Loucy (cell line): ENCODE results near the gene MAGEF1.

Experiments used
- H2AFZ ChIP-seq: fragments of 200-600 bp; sonication (generic); 2 replicates; pipeline ENCODE4 v1.6.0; 2016; ENCODE audit warnings: antibody characterized with exemption, mild to moderate bottlenecking, low read length, moderate library complexity
- H3F3A ChIP-seq: fragments of 200-600 bp; 2 replicates; pipeline ENCODE4 v1.6.0; 2016; ENCODE audit warnings: antibody characterized with exemption, low read depth, mild to moderate bottlenecking
- H3K27me3 ChIP-seq: fragments of 200-600 bp; sonication (generic); 2 replicates; pipeline ENCODE4 v1.6.1; 2014; ENCODE audit warnings: low read length, mild to moderate bottlenecking; ENCODE audit not compliant: insufficient read depth, poor library complexity, severe bottlenecking
- H3K36me3 ChIP-seq: fragments of 200-600 bp; sonication (generic); 2 replicates; pipeline ENCODE4 v1.6.1; 2016; ENCODE audit warnings: low read length; ENCODE audit not compliant: insufficient read depth
- H3K4me1 ChIP-seq: fragments of 200-600 bp; sonication (generic); 2 replicates; pipeline ENCODE4 v1.5.1; 2014; ENCODE audit warnings: low read length, mild to moderate bottlenecking; ENCODE audit not compliant: insufficient read depth, poor library complexity, severe bottlenecking
- H3K4me2 ChIP-seq: fragments of 200-600 bp; sonication (generic); 2 replicates; pipeline ENCODE4 v1.6.0; 2014; ENCODE audit warnings: antibody characterized with exemption, low read length, low read depth, mild to moderate bottlenecking; ENCODE audit not compliant: poor library complexity, severe bottlenecking
- H3K4me3 ChIP-seq: fragments of 200-600 bp; sonication (generic); 2 replicates; pipeline ENCODE4 v1.5.1; 2014; ENCODE audit warnings: low read length, mild to moderate bottlenecking, mixed read lengths; ENCODE audit not compliant: poor library complexity, severe bottlenecking
- H3K79me2 ChIP-seq: fragments of 200-600 bp; sonication (generic); 2 replicates; pipeline ENCODE4 v1.6.1; 2014; ENCODE audit warnings: low read length; ENCODE audit not compliant: insufficient read depth
- H3K9ac ChIP-seq: fragments of 200-600 bp; sonication (generic); 2 replicates; pipeline ENCODE4 v1.6.0; 2014; ENCODE audit warnings: mild to moderate bottlenecking, low read depth, low read length, moderate library complexity; ENCODE audit not compliant: poor library complexity, severe bottlenecking
- H3K9me2 ChIP-seq: fragments of 200-600 bp; sonication (generic); replicated peaks from 2 replicates; pipeline ENCODE4 v1.6.1; 2016; ENCODE audit warnings: low read depth, low read length, mixed read lengths
- H3K9me3 ChIP-seq: fragments of 200-600 bp; sonication (generic); 2 replicates; pipeline ENCODE4 v1.6.1; 2014; ENCODE audit warnings: mild to moderate bottlenecking, antibody characterized with exemption, low read length, low read depth; ENCODE audit not compliant: insufficient read depth
- H4K20me1 ChIP-seq: fragments of 200-600 bp; sonication (generic); 2 replicates; pipeline ENCODE4 v1.6.0; 2014; ENCODE audit warnings: antibody characterized with exemption, low read length, mild to moderate bottlenecking; ENCODE audit not compliant: insufficient read depth, poor library complexity, severe bottlenecking
- EZH2phosphoT487 ChIP-seq: fragments of 200-600 bp; IDR thresholded peaks from 2 replicates; pipeline ENCODE4 v1.6.1; 2018; ENCODE audit warnings: antibody characterized with exemption, mild to moderate bottlenecking, moderate library complexity, borderline replicate concordance
- TF ChIP-seq, protein P1 (sequence below): fragments of 200-600 bp; sonication (generic); conservative IDR thresholded peaks from 2 replicates; pipeline ENCODE4 v1.5.1; 2014; ENCODE audit warnings: mild to moderate bottlenecking, antibody characterized with exemption, low read length

MAGEF1 gene

DNA sequence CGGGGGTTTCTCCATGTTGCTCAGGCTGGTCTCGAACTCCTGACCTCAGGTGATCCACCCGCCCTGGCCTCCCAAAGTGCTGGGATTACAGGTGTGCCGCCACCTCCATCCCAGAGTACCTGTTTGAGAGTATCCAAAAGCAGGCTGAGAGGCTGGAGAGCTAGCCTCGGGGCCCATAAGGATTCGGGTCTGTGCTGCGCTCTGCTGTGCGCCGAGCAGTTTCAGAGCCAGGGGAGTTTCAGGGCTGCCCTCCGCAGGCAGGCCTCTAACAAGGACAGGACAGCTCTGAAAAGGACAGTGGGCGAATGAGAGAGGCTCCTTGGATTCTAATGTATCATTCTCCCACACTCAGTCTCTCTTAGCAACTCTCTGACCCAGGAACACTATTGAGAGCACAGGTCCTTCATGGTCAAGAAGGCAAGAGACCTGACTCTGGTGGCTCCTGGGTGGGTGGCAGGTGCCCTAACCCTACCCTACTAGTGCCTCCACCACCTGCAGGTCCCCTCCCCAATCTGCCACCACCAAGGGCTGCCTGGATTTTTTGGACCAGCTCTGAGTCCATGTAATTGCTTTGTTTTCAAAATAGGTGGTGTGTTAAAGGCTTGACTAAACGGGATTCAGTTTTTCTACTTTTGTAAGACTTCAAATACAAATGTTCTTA is 27.8 kb downstream of the MAGEF1 start:
- TF ChIP-seq, protein P1, sequence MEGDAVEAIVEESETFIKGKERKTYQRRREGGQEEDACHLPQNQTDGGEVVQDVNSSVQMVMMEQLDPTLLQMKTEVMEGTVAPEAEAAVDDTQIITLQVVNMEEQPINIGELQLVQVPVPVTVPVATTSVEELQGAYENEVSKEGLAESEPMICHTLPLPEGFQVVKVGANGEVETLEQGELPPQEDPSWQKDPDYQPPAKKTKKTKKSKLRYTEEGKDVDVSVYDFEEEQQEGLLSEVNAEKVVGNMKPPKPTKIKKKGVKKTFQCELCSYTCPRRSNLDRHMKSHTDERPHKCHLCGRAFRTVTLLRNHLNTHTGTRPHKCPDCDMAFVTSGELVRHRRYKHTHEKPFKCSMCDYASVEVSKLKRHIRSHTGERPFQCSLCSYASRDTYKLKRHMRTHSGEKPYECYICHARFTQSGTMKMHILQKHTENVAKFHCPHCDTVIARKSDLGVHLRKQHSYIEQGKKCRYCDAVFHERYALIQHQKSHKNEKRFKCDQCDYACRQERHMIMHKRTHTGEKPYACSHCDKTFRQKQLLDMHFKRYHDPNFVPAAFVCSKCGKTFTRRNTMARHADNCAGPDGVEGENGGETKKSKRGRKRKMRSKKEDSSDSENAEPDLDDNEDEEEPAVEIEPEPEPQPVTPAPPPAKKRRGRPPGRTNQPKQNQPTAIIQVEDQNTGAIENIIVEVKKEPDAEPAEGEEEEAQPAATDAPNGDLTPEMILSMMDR: no peak
- TF ChIP-seq EZH2phosphoT487: no peak
- no peaks in the 10 kb centered on the region for H3K79me2 ChIP-seq
- no peaks in the 10 kb centered on the region for H3K36me3 ChIP-seq
- H3K4me2 ChIP-seq: no peak overlapping the region
- no peaks in the 10 kb centered on the region for H3K4me1 ChIP-seq
- no peaks in the 10 kb centered on the region for H4K20me1 ChIP-seq
- no peaks in the 10 kb centered on the region for H3F3A ChIP-seq
- H3K9me2 ChIP-seq: no peaks in the 10 kb centered on the region
- no peaks in the 10 kb centered on the region for H3K27me3 ChIP-seq
- H3K4me3 ChIP-seq: no peak overlapping the region
- H2AFZ ChIP-seq: no peak overlapping the region
- H3K9me3 ChIP-seq: no peaks in the 10 kb centered on the region
- no peak overlapping the region for H3K9ac ChIP-seq

DNA sequence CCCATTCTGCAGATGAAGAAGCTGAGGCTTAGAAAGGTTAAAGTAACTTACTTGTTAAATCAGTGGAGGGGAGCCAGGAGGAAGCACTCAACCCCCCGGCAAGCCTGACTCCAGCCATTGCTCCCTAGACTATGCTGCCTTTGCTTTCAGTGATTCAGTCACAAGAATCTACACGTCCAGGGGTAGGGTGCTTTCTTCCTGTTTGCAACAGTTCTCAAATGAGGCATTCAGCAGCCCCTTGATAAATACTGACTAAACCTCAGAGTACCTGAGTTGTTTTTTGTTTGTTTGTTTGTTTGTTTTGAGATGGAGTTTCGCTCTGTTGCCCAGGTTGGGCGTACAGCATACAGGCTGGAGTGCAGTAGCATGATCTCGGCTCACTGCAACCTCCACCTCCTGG is 28.6 kb downstream of the MAGEF1 start:
- no peak overlapping the region for H3K4me2 ChIP-seq
- TF ChIP-seq, protein P1: no peak
- no peak for TF ChIP-seq EZH2phosphoT487
- no peak overlapping the region for H2AFZ ChIP-seq
- H3K4me3 ChIP-seq: no peak overlapping the region
- H3K79me2 ChIP-seq: no peaks in the 10 kb centered on the region
- H3F3A ChIP-seq: no peaks in the 10 kb centered on the region
- H3K9ac ChIP-seq: no peak overlapping the region
- H3K4me1 ChIP-seq: no peaks in the 10 kb centered on the region
- no peaks in the 10 kb centered on the region for H3K27me3 ChIP-seq
- no peaks in the 10 kb centered on the region for H3K9me2 ChIP-seq
- no peaks in the 10 kb centered on the region for H3K36me3 ChIP-seq
- no peaks in the 10 kb centered on the region for H3K9me3 ChIP-seq
- H4K20me1 ChIP-seq: no peaks in the 10 kb centered on the region

DNA sequence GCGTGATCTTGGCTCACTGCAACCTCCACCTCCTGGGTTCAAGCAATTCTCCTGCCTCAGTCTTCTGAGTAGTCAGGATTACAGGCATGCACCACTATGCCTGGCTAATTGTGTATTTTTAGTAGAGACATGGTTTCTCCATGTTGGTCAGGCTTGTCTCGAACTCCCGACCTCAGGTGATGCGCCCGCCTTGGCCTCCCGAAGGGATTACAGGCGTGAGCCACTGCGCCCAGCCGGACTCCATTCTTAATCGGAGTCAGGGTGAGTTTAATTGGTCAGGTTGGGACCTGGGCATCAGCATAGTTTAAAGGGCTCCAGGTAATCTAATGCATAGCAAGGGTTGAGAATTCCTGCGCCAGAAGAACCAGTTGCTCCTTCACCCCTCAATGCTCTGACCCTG is 29.2 kb downstream of the MAGEF1 start:
- Histone ChIP-seq H3K4me3 (no peak overlapping the region), H3F3A (no peaks in the 10 kb centered on the region), H3K9me3 (no peaks in the 10 kb centered on the region), H3K9ac (no peak overlapping the region), H3K9me2 (no peaks in the 10 kb centered on the region), H4K20me1 (no peaks in the 10 kb centered on the region), H3K27me3 (no peaks in the 10 kb centered on the region), H3K79me2 (no peaks in the 10 kb centered on the region), H2AFZ (no peak overlapping the region), H3K4me2 (no peak overlapping the region), H3K4me1 (no peaks in the 10 kb centered on the region), H3K36me3 (no peaks in the 10 kb centered on the region)
- TF ChIP-seq EZH2phosphoT487: no peak
- TF ChIP-seq, protein P1: no peak
